ENCODE data around the gene POMT2.

GRCh38 chr14:77284466-77284865, 36.2 kb downstream of the POMT2 start:
- TF ChIP-seq CTCF (IDR thresholded peaks at IDR 0.05): no peak
- no peak for TF ChIP-seq POLR2A (IDR thresholded peaks at IDR 0.05)
